ENCODE results near the gene COL20A1. TPM values are rescaled to one million over a fixed set of nuclear protein-coding genes. Genes with fewer than 3 reads are reported as not detected.

COL20A1 gene
- total RNA-seq, 1 donor from 2014 or later: not detected

DNA sequence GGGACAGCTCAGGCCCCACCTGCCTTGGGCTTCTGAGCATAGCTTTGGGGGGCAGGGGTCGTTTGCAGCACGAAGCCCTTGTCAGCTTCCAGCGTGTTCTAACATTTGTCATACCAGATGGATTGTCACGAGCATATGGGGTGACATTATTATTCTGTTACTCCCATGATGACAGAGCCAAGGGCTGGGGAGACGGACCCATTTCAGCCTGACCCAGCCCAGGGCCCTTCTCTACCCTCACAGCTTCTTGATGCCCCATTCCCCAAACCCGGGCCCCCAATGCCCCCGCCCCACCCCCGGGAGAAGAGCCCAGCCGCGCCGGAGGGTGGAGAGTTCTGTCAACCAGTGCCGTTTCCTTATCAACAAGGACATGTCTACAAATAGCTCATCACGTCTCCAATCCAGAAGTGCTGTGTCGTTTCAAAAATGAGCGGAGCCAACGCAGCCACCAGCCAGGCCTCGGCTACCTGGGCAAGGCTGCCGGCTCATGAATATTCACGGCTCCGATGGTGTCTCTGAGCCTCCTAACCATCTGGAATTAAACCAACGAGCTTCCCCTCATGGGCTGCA, 77.7 kb downstream of the COL20A1 start:
- TF ChIP-seq, protein P1, sequence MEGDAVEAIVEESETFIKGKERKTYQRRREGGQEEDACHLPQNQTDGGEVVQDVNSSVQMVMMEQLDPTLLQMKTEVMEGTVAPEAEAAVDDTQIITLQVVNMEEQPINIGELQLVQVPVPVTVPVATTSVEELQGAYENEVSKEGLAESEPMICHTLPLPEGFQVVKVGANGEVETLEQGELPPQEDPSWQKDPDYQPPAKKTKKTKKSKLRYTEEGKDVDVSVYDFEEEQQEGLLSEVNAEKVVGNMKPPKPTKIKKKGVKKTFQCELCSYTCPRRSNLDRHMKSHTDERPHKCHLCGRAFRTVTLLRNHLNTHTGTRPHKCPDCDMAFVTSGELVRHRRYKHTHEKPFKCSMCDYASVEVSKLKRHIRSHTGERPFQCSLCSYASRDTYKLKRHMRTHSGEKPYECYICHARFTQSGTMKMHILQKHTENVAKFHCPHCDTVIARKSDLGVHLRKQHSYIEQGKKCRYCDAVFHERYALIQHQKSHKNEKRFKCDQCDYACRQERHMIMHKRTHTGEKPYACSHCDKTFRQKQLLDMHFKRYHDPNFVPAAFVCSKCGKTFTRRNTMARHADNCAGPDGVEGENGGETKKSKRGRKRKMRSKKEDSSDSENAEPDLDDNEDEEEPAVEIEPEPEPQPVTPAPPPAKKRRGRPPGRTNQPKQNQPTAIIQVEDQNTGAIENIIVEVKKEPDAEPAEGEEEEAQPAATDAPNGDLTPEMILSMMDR (IDR thresholded peaks at IDR 0.05): no peak
- intact Hi-C loops (cut with DNase I): no loop called here
- H3K27ac ChIP-seq: no peak overlapping the region
- DNase-seq (no peak), ATAC-seq (no peak)
- no peaks in the 10 kb centered on the region for H3K9me3 ChIP-seq
- no peaks in the 10 kb centered on the region for H3K36me3 ChIP-seq
- no peak overlapping the region for H3K4me3 ChIP-seq
- H3K4me1 ChIP-seq: no peaks in the 10 kb centered on the region
- peaks cover 40% of the 10 kb centered on the region for H3K27me3 ChIP-seq

DNA sequence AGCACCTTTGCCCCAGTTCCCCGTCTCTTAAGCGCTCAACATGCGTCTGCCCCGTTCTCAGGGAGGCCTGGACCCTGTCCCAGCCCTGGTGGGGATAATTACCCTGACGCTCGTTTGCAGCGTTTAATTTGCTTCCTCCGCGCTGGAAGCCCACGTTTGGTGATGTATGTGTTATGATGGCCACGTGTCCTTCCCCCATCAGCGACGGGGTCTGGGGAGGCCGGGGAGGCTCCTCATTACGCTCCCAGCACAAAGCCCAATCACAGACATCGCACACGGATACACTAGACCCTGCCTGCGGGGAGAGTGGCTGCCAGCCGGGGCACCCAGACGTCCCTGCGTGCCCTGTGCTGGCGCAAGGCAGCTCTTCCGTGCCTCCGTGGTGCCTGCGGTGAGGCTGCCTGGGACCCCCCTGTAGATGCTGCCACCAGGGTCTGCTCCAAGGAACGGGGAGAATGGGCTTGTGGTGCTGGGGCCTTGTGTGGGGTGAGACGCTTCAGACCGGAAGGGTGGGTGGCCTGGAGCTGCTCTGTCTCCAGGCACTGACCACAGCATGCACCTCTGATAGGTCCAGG, 78.4 kb downstream of the COL20A1 start:
- TF ChIP-seq, protein P1 (IDR thresholded peaks at IDR 0.05): no peak
- Histone ChIP-seq H3K4me3 (no peak overlapping the region), H3K9me3 (no peaks in the 10 kb centered on the region), H3K36me3 (no peaks in the 10 kb centered on the region), H3K27ac (no peak overlapping the region), H3K4me1 (no peaks in the 10 kb centered on the region), H3K27me3 (peaks cover 44% of the 10 kb centered on the region)
- ATAC-seq (no peak), DNase-seq (no peak)
- intact Hi-C loops (cut with DNase I): no loop called here

DNA sequence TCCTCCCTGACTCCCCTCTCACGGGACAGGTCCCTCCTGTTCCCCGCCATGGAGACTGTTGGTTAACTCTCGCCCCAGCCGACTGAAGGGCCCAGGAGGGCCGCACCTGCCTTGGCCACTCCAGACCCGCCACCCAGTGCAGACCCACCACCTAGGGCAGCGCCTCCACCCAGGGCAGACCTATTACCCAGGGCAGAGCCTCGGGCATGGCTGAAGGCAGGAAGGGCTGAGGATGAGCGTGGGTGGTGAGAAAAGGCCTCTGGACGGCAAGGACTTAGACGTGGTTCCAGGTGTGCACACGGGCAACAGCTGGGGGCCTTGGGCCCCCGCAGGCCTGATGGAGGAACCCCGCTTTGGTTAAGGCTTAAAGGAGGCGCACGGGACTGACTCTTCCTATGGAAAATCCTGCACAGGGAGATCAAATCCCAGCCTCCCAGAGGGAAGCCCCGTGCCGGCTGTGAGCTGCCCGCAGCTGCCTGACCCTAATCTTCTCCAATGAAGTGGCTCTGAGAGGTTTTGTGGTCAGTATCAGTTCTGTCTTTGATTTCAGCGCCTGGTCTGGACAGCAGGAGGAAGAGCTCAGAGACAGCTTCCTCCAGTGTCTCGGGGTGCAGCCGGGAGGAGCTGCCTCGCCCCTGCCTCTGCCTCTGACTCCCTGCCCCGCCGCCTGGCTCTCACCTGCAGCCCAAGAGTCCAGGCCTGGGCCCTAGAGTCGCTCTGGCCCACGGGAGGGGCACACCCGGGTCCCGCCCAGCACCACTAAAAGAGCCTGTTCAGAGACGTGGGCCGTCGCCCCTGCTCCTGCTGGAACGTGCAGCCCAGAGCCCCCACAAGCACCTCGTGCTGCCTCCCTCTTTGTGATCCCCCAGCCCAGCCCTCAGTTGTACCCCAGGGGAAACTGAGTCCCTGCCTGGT, 80.2 kb downstream of the COL20A1 start:
- ATAC-seq: no peak
- no peak overlapping the region for H3K27ac ChIP-seq
- no peak for DNase-seq
- peaks cover 58% of the 10 kb centered on the region for H3K27me3 ChIP-seq
- H3K4me3 ChIP-seq: no peak overlapping the region
- H3K36me3 ChIP-seq: no peaks in the 10 kb centered on the region
- H3K9me3 ChIP-seq: no peaks in the 10 kb centered on the region
- TF ChIP-seq, protein P1 (IDR thresholded peaks at IDR 0.05): no peak
- intact Hi-C loops (cut with DNase I): no loop called here
- no peaks in the 10 kb centered on the region for H3K4me1 ChIP-seq

DNA sequence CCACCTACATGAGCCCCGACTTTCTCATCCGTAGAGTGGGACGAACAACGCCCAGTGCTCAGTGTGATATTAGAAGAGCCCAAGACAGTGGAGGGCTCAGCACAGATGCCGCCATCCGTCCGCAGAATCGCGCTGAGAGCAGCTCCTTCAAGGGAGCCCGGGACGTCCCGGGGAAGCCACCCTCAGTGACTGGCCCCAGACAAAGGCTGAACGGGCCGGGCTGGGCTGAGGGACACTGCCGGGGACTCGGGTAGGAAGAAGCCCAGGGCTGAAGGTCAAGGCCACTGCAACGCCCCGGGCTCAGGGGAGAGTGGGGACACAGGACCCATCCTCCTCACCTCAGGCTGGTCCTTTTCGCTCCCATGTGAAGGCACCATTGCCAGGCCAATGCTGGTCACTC, 81.0 kb downstream of the COL20A1 start:
- Histone ChIP-seq H3K27ac (no peak overlapping the region), H3K4me3 (no peak overlapping the region), H3K9me3 (no peaks in the 10 kb centered on the region), H3K27me3 (peaks cover 66% of the 10 kb centered on the region), H3K36me3 (no peaks in the 10 kb centered on the region), H3K4me1 (no peaks in the 10 kb centered on the region)
- TF ChIP-seq, protein P1 (IDR thresholded peaks at IDR 0.05): no peak
- no peak for ATAC-seq
- no peak for DNase-seq
- intact Hi-C loops (cut with DNase I): no loop called here

DNA sequence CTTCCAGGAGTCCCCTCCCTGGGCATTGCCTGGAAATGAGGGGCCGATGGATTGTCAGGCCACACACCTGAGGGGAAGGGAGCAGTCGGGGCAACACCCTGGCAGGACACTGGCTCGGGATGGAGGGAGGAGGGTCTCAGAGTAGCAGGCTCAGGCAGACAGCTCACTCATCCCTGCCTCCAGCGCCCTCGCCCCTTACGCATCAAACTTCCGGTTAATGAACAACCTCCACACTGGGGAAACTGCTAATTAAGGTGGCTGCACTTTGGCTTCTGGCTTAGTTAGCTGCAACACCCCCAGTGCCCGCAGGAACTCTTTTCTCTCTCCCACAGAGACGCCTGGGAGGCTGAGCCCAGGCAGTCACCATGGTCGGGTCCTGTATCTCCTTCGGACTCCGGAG, 81.5 kb downstream of the COL20A1 start:
- no peak overlapping the region for H3K4me3 ChIP-seq
- H3K27ac ChIP-seq: no peak overlapping the region
- ATAC-seq: no peak
- H3K36me3 ChIP-seq: no peaks in the 10 kb centered on the region
- no peaks in the 10 kb centered on the region for H3K4me1 ChIP-seq
- H3K27me3 ChIP-seq: peaks cover 71% of the 10 kb centered on the region
- no peak for DNase-seq
- intact Hi-C loops (cut with DNase I): no loop called here
- no peaks in the 10 kb centered on the region for H3K9me3 ChIP-seq
- TF ChIP-seq, protein P1 (IDR thresholded peaks at IDR 0.05): no peak
